Thyroid gland (tissue), 4 donors: ENCODE results near the gene FLT4.

Source experiments
- POLR2A ChIP-seq, 2 donors: fragments of 450-650 bp; IDR thresholded peaks; one replicate each; pipeline ENCODE4 v1.6.1; 2017; ENCODE audit warnings: antibody characterized with exemption in 2 of 2, mild to moderate bottlenecking in 2 of 2, moderate library complexity in 1 of 2
- TF ChIP-seq, protein P1 (sequence below), 6 experiments: fragments of 200-600 bp in 3 of 6; fragments of 450-650 bp in 3 of 6; sonication (generic) in 3 of 6; IDR thresholded peaks; one replicate each; pipeline ENCODE4 v1.5.1; 2016 to 2019; ENCODE audit warnings: antibody characterized with exemption in 6 of 6, mild to moderate bottlenecking in 2 of 6, inconsistent platforms in 1 of 6, moderate library complexity in 1 of 6

DNA sequence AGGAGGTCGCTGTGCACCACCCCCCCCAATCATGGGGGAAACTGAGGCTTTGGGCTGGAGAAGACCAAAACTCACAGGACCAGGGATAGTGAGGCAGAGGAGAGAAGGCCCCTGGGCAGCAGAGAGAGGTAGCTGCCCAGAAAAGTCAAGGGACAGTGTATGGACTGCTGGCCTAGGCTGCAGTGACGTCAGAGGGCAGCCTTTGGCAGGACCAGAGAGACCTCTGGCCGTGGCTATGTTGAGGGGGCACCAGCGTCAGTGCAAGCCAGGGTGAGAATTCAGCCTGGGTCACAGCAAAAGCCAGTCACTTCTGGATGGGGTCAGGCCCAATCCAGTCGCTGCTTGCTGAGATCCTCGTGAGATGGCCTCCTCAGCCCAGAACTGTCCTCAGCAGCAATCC, 26.5 kb downstream of the FLT4 start:
- TF ChIP-seq, protein P1, sequence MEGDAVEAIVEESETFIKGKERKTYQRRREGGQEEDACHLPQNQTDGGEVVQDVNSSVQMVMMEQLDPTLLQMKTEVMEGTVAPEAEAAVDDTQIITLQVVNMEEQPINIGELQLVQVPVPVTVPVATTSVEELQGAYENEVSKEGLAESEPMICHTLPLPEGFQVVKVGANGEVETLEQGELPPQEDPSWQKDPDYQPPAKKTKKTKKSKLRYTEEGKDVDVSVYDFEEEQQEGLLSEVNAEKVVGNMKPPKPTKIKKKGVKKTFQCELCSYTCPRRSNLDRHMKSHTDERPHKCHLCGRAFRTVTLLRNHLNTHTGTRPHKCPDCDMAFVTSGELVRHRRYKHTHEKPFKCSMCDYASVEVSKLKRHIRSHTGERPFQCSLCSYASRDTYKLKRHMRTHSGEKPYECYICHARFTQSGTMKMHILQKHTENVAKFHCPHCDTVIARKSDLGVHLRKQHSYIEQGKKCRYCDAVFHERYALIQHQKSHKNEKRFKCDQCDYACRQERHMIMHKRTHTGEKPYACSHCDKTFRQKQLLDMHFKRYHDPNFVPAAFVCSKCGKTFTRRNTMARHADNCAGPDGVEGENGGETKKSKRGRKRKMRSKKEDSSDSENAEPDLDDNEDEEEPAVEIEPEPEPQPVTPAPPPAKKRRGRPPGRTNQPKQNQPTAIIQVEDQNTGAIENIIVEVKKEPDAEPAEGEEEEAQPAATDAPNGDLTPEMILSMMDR (IDR thresholded peaks at IDR 0.05): no peak
- no peak for TF ChIP-seq POLR2A (IDR thresholded peaks at IDR 0.05)
